Islet precursor cell (in vitro differentiated cells): Measurements from ENCODE around the gene WNT8A.
"Not testable (repeated sequence)": the region's sequence is repeated elsewhere in the genome, so short reads cannot be mapped to it uniquely, and the experiment has no call there.

ENCODE experiments used
- DNase-seq: peaks from one replicate; pipeline ENCODE4 v3.0.0-alpha.2; 2018

WNT8A gene, protein sequence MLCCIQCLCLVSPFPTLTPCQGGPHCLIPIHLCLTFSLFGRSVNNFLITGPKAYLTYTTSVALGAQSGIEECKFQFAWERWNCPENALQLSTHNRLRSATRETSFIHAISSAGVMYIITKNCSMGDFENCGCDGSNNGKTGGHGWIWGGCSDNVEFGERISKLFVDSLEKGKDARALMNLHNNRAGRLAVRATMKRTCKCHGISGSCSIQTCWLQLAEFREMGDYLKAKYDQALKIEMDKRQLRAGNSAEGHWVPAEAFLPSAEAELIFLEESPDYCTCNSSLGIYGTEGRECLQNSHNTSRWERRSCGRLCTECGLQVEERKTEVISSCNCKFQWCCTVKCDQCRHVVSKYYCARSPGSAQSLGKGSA

DNA sequence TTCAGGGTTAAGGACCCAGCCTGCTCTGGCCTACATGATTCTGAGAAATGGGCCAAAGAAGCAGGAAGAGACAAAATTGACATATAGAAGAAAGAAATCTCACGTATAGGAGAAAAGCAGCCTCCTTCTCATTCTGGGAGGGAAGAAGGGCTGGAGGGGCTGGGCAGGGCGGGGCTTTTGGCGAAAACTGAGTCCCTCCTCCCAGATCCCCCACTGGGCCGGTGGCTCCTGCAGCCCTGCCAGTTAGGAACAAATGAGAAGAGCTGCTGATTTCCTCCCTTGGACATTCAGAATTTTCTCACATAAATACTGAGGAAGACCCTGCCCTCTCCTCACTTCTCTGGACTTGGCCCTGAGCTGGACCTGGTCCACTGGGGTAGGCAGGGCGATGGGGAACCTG is at the start of gene WNT8A:
Gene WNT8A, plus strand, starts transcription at position 332 of the 400 bp plus-strand sequence. CDS start 95 bp downstream, outside the sequence.
- DNase-seq, result no peak

DNA sequence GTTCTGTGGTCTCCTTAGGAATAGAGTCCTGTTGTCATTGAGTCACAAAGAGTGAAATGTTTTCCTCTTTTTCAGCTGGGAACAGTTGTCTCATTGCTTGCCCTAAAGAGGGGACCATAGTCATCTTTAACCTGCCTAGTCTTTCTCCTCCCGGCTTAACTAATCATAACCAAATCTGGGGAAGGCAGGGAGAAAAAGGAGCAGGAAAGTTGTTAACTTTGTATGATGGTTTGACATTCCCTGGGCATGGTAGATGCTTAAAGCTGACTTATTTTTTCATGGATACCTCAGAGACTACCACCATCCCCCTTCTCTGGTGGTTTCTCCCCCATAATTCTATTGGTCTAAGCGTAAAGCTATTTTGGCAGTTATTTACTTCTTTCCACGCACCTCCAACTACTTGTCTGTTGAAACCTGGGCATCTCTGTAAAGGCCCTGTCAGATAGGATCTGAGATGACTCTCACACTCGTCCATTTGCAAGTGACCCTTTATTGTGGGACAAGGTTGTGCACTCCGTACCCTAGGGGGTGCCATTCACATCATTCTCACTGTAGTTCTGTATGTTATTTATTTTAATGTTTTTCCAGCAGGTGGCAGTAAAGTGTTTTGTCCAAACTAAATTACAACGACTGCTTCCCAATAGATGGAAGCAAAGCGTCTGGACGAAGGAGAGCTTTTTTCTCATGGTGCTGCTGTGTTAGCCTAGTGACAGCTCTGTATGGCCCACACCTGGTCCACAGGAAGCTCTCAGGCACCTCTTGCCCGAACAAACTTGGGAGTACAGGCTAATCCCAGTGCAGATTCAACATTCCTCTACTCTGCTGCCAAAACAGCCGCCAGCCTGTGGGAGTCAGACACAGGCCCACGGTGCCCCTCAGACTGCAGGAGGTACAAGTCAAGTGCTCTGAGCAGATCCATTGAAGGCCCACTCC is 48.0 kb upstream of the WNT8A start:
- peak; percentile 90 for DNase-seq

DNA sequence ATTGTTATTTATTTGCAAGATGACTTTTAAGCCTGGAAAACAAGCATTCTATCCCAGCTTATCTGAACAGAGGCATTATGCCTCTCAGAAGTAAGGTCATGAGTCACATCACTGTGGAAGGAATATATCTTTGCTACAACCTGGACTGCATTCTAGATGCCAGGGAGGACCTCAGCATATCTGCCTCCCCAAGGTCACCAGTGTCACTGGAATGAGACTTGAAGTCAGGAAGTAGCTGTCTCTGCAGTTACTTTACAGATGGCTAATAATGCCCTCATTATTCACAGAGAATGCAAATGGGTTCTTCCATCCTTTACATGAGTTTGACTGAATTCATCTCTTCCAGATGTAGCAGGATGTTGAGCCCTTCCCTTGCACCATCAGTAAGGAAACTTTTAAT is 46.6 kb upstream of the WNT8A start:
- DNase-seq, result no peak

DNA sequence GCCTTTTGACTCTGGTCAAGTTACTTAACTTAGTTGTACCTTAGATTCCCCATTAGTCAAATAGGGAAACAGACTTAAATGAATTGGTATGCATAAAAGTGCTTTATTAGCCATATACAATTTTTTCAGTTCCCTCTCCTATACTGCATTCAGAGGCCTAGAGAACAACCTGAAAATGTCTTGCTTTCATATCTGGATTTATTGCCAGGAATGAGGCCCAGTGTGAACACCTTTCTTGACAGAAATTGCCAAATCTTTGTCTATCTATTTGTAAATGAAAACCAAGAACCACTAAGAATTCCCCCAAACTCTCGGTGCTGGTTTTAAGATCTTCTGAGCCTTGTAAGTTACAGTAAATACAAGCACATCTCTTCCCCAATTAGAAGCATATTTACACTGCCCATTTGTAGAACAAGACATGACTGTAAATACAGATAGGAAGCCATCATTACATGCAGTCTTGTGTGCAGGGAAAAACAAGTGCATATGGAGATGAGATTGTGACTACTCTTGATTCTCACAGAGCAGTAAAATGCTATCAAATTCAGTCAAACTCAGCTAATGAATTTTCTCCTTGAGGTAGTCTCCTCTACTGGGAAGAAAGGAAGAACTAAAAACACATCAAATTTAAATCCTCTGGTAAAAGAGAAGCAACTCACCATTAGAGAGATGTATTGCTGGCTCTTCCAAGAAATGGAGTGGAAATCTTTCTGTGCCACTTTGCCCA is 45.8 kb upstream of the WNT8A start:
- no peak for DNase-seq

DNA sequence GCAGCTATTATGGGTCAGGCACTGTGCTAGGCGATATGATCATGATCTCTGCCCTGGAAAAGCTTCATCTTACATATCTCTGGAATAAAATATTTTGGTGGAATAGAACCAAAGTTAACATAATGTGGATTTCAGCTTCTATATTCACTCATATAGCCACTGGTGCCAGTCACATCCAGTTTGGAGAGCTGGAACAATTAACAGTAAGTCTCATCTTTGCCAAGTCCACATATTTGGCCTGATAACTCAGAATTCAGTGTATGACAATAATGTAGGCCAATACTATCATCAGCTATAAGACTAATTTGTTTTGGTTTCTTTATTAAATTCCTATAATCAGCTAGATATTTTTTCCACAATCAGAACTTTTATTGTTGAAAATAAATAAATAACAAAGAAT is 45.0 kb upstream of the WNT8A start:
- DNase-seq, result no peak

DNA sequence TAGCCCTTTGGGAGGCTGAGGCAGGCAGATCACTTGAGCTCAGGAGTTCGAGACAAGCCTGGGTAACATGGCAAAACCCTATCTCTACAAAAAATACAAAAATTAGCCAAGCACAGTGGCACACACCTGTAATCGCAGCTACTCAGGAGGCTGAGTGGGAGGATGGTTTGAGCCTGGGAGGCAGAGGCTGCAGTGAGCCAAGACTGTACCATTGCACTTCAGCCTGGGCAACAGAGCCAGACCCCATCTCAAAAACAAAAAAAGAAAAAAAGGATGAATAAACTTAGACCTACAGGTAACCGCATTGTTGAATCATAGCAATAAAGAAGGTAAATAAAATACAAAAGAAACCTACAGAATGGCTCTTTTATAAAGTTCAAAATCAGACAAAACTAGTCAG is 38.5 kb upstream of the WNT8A start:
- not testable (repeated sequence) for DNase-seq

DNA sequence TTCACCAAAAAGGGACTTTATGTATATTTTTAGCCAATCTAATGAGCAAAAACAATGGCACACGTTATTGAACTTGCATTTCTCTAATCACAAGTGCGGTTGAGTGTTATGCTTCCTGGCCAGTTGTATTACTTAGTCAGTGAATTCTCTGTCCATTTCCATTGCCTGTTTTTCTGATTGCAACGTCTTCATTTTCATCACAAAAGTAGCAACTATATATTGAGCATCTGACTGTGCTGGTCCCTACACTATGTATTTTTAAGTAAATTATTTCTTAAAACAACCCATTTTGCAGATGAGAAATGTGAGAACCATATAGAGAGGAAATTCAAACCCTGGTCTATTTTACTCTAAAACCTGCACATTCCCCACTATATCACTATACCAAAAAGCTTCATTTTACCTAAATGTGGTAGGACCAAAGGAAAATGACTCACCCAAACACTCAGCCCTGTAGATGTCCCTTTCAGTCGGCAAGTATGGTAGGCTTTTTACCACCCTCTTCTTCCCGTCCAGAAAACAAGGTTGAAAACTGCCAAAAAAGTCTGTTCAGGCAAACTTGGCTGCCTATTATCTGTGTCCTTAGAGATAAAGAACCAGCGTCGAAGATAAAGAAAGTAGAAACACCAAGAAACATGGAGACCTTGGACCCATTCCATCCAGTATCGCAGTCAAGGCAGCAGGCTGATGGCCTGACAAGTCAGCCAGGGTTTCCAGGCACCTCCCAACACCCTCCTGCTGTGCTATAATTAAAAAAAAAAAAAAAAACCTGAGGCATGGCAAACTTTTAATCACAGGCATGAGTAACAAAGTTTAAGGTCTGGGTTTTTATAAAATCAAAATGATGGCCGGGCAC is 32.2 kb upstream of the WNT8A start:
- no peak for DNase-seq

DNA sequence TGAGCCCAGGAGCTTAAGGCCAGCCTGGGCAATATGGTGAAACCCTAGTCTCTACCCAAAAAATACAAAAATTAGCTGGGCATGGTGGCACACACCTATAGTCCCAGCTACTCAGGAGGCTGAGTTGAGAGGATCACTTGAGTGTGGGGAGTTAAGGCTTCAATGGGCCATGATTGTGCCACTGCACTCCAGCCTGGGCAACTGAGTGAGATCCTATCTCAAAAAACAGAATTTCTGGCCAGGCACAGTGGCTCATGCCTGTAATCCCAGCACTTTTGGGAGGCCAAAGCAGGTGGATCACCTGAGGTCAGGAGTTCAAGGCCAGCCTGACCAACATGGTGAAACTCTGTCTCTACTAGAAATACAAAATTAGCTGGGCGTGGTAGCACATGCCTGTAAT is 31.1 kb upstream of the WNT8A start:
- not testable (repeated sequence) for DNase-seq

DNA sequence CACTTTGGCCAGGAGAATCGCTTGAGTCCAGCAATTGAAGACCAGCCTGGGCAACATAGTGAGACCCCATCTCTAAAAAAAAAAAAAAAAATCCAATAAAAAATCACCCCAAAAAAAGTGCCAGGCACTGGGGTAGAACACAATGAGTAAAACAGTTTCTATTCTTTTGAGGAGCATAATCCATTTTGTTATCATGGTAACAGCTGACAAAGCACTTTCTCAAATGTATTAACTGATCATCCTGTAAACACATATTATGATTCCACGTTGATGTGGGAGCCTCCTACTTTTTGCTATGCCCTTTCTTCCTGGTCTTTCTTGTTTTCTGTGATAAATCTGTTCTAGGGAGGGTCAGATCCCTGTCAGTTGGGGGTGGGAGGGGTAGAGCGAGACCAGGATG is 30.3 kb upstream of the WNT8A start:
- no peak for DNase-seq

DNA sequence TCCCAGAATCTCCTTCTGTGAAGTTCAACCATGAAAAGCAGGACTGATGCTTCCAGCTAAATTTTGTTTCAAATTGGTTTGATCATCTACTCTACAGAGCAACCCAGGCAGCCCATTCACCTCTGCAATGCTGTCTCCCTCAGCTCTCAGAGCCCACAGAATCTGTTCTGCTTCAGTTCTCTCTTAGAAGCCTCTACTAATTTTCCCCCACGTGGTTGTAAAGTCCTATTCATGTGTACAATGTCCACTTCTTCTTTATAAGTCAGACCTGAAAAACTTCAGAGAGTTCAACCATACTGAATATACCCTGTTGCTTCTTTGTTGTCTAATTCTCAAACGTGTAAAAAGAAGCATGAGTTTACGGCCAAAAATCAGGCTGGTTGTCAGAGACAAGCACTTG is 29.6 kb upstream of the WNT8A start:
- DNase-seq, result no peak

DNA sequence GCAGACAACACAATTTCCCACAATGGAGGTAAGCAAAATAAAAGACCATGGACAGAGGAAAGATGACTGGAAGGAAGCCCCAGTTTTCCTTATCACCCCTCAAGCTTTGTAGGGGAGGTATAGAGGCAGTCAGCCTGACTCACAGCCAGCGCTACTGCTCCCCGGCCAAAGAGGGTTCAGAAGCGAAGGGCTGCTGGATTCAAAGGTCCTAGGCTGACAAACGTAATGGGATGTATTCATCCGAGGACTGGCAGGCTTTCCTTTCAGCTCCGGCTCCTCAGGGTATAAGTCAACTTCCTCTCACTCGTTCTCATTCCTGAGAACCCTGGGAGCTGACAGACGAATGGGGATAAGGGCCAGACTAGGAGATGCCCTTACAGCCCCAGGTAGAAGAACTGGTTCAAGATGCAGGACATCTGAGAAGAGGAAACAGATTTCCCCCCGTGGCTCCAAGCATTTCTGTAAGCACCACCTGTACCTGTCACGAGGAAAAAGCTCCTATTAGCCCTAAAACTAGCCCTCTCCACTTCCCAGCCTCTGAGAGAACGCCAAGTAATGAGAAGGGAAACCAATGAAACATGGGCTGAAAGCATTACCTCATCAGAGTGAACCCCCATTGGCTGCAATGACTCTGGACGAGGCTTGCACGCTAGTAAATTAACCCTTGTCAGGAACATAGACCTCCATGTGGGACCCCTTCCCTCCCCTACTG is 28.8 kb upstream of the WNT8A start:
- DNase-seq, result peak; percentile 74

DNA sequence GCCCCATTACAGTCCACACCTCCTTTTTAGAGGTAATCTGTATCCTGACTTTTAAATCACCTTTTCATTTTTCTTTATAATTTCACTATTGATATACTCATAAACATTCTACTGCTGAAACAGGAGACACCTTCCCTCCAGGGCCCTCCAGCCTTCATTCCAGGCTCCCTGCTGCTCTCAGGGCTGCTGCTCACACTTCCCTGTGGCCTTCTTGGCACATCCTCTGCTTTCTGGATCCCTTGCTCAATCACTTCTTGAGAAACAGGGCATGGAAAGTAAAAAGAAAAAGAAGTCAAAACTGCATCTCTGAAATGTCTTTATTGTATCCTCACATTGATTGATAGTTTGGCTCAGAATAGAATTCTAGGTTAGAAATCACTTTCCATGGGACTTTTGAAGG is 19.3 kb upstream of the WNT8A start:
- no peak for DNase-seq

DNA sequence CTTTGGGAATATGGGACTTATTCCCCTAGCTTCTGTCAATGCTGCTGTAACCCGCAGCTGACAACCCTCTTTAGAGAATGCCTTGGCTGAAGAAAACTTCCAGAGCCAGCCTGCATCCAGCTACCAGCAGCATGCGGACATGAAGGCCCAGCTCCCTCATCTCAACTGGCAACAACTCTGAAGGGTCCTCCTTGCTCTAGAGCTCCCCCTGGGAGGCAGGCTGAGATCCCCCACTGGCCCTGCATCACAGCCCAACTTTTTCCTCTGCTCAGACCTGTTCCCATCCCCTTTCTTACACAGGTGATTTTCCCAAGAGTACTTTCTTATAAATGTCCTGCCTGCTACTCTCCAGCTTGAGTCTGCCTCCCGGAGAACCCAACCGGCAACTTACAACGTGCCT is 18.7 kb upstream of the WNT8A start:
- peak; percentile 62 for DNase-seq

DNA sequence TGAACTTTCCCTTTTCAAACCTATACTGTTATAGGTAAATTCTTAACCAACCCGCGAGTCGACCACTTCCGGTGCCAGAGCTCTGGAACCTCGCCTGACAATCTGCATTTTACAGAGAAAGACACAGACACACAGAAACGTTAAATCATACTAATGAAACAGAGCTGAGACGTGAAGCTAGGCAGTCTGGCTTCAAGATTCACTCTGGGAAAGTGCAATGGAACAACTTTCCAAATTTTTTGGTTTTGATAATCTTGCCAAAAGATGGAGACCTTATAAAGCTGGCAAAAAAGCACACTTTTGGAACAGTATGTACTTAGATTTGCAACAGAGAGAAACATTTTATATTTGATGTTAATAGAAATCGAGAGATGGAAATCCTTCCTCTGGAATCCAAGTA is 15.9 kb upstream of the WNT8A start:
- DNase-seq, result no peak

DNA sequence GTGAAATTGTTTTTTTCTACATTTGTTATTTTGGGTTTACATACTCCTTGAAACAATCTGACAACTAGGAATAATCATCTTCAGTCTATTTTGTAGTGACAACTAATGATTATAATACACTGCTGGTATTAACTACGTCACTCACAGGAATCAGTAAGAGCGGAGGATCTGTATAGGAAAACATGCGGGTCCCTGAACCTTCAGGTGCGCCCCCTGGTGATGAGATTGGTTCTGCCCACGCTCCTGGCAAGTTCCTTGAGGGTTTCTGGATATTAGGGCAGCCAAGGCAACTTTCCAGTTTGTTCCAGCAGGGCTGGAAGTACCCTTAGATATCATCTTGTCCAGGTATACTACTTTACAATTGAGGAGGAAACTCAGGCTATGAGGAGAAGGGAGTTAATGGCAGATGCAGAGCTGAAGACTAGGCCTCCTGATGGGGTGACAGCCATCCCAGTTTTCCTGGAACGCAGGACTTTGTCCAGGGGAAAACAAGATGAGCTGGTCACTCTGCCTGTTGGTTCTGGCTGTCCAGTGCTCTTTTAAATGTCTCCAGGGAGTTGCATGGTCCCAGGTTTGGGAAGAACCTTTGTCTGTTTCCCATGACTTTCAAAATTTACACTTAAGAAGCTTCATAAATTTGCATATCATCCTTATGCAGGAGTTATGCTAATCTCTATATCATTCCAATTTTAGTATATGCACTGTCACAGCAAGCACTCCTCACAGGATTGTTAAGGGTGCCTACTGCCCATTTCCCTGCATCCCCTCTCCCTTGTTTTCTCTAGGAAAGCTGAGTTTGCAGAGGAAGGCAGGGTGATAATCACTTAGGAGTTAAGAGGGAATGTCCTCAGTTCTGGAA is 14.9 kb upstream of the WNT8A start:
- DNase-seq, result peak; percentile 84

DNA sequence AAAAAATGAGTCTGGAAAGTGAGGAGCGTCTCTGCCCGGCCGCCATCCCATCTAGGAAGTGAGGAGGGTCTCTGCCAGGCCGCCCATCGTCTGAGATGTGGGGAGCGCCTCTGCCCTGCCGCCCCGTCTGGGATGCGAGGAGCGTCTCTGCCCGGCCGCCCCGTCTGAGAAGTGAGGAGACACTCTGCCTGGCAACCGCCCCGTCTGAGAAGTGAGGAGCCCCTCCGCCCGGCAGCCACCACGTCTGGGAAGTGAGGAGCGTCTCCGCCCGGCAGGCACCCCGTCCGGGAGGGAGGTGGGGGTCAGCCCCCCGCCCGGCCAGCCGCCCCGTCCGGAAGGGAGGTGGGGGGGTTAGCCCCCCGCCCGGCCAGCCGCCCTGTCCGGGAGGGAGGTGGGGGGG is 13.8 kb upstream of the WNT8A start:
- DNase-seq, result not testable (repeated sequence)

DNA sequence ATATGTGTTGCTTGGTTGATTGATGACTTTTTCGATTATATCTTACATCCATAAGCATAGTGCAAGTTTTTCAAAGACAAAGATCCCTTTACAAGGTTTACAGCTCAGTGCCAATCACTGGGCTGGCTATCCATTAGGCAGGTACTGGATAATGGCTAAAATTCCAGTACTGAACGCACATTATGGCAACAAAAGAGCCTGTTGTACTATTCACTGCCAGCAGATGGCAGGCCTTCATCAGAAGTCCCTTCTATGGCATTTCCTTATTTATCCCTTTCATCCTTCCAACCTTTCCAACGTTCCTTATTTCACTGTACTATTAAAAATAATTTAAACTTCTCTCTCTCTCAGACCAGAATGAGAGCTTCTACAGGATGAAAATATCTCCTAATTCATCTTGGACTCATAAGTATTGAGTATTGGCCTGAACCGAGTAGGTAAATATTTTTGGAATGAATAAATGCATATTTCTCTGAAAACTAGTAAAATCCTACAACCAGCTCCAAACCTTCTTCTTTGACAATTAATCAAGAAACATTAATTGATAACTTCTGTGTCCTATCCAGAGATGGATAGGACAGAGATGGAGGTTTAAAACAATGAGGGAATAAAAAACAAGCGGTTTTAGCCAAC is 6.7 kb upstream of the WNT8A start:
- DNase-seq, result peak; percentile 70

DNA sequence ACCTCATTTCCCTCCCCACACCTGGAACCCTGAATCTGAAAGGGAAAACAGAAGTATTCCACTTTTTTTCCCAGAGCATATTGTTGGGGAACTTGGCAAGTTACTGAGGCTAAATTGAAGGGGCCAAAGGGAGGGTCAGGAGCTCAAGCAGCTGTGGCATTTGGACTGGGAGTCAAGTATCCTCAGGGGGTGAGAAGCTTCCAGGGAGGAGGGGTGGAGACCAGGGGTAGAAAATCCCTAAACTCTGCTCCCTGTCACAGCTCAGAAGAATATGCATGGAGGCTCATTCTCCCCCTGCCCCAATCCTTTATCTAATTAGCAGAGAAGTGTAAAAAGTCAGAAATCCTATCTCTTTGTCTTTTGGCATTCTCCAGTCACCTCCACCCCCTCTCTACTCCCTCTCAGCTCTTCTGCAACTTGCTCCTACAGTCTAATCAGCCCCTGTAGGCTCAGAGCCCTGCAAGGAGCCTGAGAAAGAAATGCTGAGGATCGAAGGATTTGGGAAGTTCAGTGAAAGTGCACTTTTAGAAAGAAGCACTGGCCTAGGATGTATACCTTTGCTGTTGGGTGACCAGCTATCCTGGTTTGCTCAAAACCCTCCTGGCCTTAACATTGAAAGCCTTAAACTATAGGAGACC is 5.7 kb upstream of the WNT8A start:
- DNase-seq, result no peak

DNA sequence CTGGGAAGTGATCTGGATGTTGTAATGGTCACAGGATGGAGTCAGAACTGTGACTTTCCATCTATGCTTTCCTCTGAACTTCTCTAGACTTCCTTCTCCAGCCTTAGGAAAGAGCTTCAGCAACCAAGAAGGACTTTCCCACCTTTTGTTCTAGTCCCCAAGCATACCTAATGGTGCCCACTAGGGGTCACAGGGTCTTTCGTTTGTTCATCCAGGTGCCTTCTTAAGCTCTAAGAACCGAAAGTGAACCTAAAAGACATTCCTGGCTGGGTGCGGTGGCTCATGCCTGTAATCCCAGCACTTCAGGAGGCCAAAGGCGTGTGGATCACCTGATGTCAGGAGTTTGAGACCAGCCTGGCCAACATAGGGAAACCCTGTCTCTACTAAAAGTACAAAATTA is 1.8 kb upstream of the WNT8A start:
- no peak for DNase-seq

DNA sequence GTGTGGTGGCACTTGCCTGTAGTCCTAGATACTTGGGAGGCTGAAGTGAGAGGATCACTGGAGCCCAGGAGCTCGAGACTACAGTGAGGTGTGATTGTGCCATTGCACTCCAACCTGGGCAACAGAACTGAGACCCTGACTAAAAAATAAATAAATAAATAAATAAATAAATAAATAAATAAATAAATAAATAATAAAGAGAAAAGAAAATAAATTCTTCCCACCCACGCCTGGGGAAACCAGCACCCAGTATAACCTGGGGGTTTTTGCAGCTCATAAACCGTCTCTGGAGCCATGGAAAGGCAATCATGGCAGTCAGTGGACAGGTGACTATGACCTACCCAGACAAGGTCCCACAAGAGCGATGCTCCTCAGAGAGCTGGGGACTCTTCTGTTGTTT is 7.9 kb downstream of the WNT8A start:
- DNase-seq, result no peak
